HG03469 (cell line): ENCODE results near the gene RIPK3.

Source experiments
- ATAC-seq: cut with Tn5 transposase; IDR thresholded peaks from one replicate; pipeline ENCODE4 v1.9.1; 2021; ENCODE audit warnings: mild to moderate bottlenecking, moderate library complexity, moderate number of reproducible peaks; ENCODE audit not compliant: unreplicated experiment

Gene RIPK3

DNA sequence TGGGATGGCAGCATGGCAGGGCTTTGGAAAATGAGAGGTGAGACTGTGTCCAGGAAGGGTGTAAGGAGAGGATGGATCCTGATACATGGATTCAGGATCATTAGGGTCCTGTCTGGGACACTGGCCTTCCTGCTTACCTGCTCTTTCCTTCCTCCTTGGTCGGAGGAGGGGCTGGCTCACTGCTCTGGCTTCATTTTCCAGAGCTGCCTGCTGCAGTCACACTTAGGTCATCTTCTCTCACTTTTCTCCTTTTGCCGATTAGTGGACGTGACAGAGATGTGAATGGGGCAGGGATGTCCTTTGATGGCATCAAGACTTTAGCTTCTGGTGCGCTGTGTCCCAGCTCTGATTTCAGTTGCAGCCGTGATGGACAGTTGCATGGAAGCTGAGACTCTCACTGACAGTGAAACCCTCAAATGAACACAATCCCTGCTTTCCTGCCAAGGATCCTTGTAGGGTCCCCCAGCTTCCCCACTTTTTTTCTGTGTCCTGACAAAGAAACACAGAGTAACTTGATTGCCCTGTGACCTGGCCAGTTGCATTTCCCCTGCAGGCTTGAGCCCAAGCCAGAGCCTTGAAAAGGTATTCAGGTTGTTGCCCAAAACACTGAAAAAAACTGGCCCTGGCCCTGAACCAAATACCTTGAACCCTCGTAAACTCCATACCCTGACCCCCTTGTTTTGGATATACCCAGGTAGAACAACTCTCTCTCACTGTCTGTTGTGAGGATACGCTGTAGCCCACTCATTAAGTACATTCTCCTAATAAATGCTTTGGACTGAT lies 31.3 kb downstream of the RIPK3 start:
- no peak for ATAC-seq

DNA sequence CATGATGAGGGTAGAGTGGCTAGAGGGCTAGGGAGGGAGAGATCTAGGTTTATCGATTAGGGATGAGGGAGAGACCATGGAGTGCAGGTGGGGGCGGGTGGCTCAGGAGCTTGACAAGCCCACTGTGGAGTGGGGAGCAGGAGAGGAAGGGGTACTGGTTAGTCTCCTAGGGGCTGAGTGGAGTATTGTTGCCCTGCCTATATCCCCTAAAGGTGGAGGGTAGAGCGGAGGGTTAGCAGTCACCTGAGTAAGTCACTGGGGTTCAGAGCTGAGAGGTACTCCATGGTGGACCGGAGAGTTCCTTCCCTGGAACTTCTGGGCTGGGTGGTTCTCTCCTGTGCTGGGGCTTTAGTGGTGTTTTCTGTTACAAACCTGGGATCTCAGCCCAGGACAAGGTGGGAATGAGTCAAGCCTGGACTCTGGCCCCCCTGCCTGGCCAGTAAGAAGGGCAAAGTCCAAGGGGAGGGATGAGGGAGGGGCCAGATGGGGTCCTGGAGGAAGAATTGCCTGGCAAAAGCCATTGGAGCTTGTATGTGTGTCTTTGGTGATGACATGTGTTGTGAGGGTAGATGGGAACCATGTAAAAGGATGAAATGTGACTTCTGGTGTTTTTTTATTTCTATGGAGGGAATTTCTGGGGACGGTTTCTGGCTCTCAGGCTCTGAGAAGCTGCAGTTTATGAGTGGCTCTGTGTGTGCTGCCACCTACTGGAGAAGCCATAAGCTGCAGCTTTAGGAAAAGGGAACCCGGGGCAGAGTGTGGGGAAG lies 32.0 kb downstream of the RIPK3 start, which contains the start of gene CIDEB:
TSS of gene CIDEB (minus strand) at position 403 of the 767 bp plus-strand sequence. CDS start at position 284, 119 bp downstream.
- no peak for ATAC-seq

GRCh38 chr14:24307156-24307574 lies 32.6 kb downstream of the RIPK3 start:
- ATAC-seq, result no peak

DNA sequence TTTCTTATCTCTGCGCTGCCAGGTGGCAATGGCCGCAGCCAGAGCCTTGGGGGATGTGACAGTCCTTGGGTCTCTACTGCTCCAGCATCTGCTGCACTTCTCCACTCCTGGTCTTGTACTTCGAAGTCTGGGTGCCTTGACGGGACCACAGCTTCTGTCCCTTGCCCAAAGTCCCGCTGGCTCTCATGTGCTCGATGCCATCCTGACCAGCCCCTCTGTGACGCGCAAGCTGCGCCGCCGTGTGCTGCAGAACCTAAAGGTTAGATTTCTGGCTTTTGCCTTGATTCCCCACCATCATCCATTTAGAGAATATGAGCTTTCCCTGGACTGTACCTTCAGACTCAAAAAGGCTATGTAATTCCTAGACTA lies 35.8 kb downstream of the RIPK3 start:
- ATAC-seq, result no peak

DNA sequence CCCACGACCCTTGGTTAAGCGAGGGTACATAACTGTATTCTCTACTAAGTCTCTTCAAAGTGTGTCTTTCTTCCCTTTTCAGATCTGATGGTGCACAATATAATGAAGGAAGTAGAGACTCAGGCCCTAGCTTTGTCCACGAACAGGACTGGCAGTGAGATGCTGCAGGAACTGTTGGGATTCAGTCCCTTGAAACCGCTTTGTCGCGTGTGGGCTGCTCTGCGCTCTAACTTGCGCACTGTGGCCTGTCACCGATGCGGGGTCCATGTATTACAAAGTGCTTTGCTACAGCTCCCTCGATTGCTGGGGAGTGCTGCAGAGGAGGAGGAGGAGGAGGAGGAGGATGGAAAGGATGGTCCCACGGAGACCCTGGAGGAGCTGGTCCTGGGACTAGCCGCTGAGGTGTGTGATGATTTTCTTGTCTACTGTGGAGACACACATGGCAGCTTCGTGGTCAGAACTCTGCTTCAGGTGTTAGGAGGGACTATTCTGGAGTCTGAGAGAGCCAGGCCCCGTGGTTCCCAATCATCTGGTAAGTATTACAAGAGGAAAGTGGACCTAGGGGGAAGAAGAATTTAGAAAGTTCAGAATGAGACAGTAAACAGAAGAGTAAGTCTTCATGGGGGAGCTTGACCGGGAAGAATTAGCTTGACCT lies 39.3 kb downstream of the RIPK3 start:
- no peak for ATAC-seq

DNA sequence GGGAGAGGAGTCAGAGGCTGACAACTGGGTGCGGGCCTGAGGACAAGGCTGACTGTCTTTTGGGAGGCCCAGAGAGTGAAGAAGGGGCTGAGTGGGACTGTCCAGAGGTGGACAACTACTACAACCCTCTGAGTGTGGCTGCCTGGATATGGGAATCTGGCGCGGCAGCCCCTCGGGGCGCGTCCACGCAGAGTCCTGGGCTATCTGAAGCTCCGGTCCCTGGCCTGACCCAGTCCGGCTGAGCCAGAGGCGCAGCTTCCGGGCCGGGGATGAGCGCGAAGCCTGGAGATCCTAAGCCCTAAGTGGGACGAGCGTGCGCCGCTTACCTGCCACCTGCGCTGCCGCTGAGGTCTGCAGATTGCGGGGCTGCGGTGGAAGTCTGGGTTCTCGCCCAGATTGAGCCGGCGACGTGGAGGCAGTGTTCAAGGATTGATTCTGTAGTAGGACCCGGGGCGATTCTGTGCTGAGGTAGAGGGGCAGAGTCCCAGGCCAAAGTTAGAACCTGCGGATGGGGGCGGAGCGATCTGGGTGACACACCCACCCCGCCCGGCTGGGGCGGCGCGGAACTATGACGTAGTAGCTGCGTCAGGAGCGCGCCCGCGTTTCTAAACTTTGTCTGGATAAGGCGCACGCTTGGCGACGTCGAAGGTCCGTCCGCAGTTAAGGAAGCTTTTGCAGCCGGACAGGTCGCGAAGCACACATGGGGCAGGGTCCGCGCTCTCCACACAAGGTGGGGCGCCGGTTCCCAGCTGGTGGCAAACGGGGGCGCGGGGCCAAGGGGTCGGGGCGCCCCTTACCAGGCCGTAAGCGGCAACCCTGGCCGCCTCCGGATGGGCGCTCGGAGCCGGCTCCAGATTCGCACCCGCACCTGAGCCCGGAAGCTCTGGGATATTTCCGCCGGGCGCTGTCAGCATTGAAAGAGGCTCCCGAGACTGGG lies 40.3 kb downstream of the RIPK3 start, which contains the start of the genes DHRS1 and NOP9:
TSS of gene DHRS1 (minus strand) at position 526 of the 937 bp plus-strand sequence. CDS start 674 bp downstream, outside the sequence.
TSS of gene NOP9 (plus strand) at position 596 of the 937 bp plus-strand sequence. CDS start at position 701, 105 bp downstream.
- ATAC-seq, result peak; percentile 45

- ATAC-seq, result no peak
Measured at GRCh38 chr14:24298892-24299254, 40.9 kb downstream of the RIPK3 start.

- peak; percentile 8 for ATAC-seq
Measured at GRCh38 chr14:24297190-24297964, 42.4 kb downstream of the RIPK3 start.

DNA sequence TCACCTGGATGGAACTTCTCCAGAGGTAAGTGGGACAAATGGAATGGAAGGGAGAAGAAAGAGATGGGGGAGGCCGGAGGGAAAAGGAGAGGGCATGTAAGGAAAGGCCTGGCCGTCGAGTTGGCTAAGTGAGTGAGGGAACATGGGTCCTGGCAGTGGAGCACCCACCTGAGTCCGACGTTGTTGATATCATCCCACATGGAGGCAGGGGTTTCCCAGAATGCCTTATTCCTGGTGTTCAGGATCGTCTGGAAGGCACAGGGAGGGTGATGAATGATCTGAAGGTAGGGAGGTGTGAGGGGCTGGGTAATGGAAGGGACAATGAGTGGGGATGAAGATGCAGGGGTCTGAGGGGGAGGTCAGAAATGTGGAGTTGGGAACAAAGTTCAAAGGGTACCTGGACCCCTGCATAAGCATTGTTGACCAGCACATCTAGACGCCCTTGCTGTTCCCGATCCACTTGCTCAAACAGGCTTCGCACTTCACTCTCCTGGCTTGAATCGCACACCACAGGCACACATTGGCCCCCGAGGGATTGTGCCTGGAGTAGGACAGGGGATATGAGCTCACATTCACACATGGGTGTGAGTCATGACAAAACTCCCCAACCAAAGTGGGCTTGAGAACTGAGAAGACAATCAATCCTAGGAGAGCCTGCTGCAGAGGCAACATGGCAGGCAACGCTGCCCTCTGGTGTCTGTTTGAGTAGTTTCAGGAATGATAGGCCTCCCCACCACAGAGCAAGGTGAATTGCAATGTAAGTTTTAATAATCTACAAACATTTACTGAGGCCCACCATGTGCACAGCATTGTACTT lies 43.2 kb downstream of the RIPK3 start:
- ATAC-seq, result peak; percentile 44

GRCh38 chr14:24293525-24293924 lies 46.3 kb downstream of the RIPK3 start:
- no peak for ATAC-seq

- ATAC-seq, result no peak
Measured at GRCh38 chr14:24292118-24292807, 47.5 kb downstream of the RIPK3 start.

DNA sequence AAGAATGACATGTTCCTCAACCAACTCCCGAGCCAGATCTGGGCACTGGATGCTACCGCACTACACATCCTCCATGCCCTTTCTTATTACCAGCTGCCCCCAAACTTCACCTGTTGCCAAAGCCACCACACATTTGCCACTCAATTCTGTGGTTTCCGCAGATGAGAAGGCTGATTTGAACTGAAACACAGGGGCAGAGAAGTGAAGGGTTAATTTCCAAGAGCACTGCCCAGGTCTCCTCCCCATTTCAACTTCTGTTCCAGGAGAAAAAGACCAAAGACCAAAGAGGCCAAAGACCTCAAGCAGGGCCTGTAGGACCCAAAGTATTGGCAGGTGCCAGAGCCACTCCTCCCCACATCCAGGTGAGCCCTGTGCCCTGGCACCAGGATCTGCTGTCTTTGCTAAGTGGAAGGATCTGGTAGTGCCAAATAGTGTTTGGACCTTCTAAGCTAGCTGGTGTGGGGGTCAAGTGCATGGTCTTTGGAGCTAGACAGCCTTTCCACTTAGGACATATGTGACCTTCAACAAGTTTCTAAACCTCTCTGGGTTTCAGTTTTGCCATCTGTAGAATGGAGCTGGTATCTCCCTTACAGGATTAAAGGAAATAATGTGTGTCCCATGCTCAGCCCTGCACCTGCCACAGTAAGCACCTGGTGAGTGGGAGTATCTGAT lies 48.2 kb downstream of the RIPK3 start:
- ATAC-seq, result no peak

- no peak for ATAC-seq
Measured at GRCh38 chr14:24290746-24291145, 49.0 kb downstream of the RIPK3 start.

DNA sequence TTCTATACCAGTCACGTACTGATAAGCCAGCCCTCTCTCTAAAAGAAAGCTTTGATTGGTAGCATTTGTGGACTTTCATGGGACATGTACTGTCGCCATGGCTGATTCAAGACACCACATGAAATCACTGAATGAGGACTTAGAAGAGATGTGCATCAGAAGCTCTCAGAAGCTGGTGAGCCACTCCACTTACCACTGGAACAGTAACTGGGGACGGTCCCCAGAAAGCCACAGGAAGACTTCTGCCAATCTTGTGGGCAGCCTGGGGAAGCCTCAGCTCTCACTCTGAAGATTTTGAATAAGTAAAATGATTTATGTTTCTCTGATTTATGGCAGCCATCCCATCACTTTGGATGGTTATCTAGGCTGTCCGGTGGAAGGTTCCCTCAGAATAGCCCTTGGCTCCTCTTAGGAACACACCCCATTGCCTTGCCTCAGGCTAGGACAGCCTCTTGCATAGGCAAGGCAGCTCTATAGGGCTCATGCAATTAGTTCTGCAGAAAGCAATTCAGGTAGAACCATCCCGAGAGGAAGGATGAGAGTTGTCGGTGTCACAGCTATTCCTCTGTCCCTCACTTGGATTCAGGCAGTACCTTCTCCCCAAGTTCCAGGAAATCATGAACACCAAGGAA lies 50.0 kb downstream of the RIPK3 start:
- ATAC-seq, result no peak

DNA sequence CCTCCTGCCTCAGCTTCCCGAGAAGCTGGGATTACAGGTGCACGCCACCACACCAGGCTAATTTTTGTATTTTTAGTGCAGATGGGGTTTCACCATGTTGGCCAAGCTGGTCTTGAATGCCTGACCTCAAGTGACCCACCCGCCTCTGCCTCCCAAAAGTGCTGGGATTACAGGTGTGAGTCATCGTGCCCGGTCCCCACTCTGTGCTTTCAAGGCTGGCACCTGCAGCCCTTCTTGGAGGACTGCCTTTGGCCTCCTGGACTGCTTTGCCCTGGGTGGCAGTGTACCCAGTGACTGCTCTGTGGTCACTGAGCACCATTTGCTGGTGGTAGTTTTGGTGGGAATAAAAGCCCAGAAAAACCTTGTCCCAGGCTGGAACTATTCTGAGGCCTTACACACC lies 52.8 kb downstream of the RIPK3 start:
- ATAC-seq, result no peak
